ENCODE measurements around the gene MAEA. TPM values are rescaled to one million over a fixed set of nuclear protein-coding genes. Genes with fewer than 3 reads are reported as not detected.

Gene MAEA
- total and polyA plus RNA-seq, 9 of the 15 experiments (the other 6 are each of a cell fraction or from before 2014, with no cell fraction given) = 2.1 to 86.5 (median 45.0) TPM

DNA sequence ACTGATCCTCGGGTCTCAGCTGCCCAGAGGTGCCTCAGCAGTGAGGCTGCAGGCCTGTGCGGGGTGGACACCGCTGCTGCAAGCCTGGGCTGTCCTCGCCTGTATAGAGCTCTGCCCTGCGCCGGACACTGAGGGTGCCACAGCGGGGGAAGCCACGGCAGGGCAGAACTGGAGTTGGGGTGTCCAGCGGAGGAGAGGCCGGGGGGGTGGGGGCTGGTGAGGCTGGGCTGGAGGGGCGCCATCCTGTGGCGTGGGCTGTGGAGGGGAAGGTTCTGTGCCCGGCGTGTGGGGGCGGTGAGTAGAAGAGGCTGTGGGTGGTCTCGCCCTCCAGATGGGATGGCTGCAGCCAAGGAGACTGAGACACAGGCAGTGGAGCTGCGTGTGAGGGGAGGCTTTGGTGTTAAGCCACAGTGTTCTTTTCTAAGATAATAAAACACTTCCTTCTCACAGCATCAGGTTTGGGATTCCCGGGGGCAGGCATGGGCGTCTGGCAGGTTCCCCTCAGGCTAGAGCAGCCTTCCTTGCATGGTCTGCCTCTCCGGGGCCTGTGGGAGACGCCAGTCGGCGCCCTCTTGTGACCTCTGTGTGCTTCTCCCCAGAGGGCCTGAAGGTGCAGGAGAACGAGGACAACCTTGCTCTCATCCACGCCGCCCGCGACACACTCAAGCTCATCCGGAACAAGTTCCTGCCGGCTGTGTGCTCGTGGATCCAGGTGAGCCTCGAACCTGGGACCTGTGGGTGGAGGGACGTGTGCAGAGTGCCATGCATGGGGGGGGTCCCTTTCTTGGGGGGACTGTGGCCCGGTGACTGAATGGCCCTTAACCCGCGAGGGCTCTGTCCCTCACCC, 64.7 kb downstream of the MAEA start (continued):
- TF ChIP-seq, protein P1, sequence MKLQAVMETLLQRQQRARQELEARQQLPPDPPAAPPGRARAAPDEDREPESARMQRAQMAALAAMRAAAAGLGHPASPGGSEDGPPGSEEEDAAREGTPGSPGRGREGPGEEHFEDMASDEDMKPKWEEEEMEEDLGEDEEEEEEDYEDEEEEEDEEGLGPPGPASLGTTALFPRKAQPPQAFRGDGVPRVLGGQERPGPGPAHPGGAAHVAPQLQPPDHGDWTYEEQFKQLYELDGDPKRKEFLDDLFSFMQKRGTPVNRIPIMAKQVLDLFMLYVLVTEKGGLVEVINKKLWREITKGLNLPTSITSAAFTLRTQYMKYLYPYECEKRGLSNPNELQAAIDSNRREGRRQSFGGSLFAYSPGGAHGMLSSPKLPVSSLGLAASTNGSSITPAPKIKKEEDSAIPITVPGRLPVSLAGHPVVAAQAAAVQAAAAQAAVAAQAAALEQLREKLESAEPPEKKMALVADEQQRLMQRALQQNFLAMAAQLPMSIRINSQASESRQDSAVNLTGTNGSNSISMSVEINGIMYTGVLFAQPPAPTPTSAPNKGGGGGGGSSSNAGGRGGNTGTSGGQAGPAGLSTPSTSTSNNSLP (IDR thresholded peaks at IDR 0.05; ENCODE audit: borderline replicate concordance, low read depth, low read length) = no peak
- no peak for TF ChIP-seq ZFPM2 (CRISPR knock-in tag; IDR thresholded peaks at IDR 0.05)
- TF ChIP-seq, protein P2, sequence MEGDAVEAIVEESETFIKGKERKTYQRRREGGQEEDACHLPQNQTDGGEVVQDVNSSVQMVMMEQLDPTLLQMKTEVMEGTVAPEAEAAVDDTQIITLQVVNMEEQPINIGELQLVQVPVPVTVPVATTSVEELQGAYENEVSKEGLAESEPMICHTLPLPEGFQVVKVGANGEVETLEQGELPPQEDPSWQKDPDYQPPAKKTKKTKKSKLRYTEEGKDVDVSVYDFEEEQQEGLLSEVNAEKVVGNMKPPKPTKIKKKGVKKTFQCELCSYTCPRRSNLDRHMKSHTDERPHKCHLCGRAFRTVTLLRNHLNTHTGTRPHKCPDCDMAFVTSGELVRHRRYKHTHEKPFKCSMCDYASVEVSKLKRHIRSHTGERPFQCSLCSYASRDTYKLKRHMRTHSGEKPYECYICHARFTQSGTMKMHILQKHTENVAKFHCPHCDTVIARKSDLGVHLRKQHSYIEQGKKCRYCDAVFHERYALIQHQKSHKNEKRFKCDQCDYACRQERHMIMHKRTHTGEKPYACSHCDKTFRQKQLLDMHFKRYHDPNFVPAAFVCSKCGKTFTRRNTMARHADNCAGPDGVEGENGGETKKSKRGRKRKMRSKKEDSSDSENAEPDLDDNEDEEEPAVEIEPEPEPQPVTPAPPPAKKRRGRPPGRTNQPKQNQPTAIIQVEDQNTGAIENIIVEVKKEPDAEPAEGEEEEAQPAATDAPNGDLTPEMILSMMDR (IDR thresholded peaks at IDR 0.05 in 2 of 3, conservative IDR thresholded peaks at IDR 0.05 in 1 of 3; ENCODE audit: insufficient read depth in 2 of 3, low read depth in 1 of 3, low read length in 3 of 3) = peak in 1 of 3 experiments; percentile 26; a peak in 1 of 6 replicates

DNA sequence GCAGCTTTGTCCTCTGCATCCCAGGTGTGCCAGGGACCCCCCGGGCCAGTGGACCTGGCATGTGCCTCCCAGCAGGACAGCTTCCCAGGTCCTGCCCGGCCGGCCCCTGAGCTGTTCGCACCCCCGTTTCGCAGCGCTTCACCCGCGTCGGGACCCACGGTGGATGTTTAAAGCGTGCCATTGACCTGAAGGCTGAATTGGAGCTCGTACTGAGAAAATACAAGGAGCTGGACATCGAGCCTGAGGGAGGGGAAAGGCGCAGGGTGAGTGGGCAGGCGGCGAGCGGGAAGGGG, 65.2 kb downstream of the MAEA start:
- 93% methylated on average over 9 of the region's 18 CpGs for WGBS (ENCODE audit: insufficient coverage, low coverage, missing lambda C conversion rate)
- TF ChIP-seq ESRRA (IDR thresholded peaks at IDR 0.05; ENCODE audit: borderline replicate concordance, low read depth) (no peak), RBFOX2 (IDR thresholded peaks at IDR 0.05; ENCODE audit: low read depth, low read length) (0 out of 2 replicates have a peak, but pooled peaks have one; percentile 1)

More for the DNA sequence above, 65.2 kb downstream of the MAEA start:
- Histone ChIP-seq H2AFZ (ENCODE audit: low read depth, low read length) (no peak overlapping the region), H3K9ac (ENCODE audit: insufficient read depth in 1 of 2, low read depth in 2 of 2, low read length in 2 of 2) (no peak overlapping the region), H3K36me3 (ENCODE audit: control insufficient read depth, insufficient read depth, low read length) (peaks cover 40% of the 10 kb centered on the region; the same call in 2 of the 3 replicates), H3K9me1 (ENCODE audit: control insufficient read depth, insufficient read depth, low read length) (peaks cover 4% of the 10 kb centered on the region), H4K20me1 (replicated peaks; ENCODE audit: control insufficient read depth, insufficient read depth, low read length) (peaks cover 10% of the 10 kb centered on the region; the same call in 1 of the 2 replicates), H3K4me1 (replicated peaks in 1 of 2; ENCODE audit: control insufficient read depth in 2 of 2, insufficient read depth in 2 of 2, low read length in 2 of 2) (peaks cover 0 to 57% of the 10 kb centered on the region in 2 experiments; a peak in 3 of 5 replicates), H3K27ac (ENCODE audit: extremely low read depth, low read depth, low read length) (no peak overlapping the region), H3K27me3 (ENCODE audit: control insufficient read depth in 2 of 2, insufficient read depth in 2 of 2, low read length in 2 of 2) (no peaks in the 10 kb centered on the region), H3K4me2 (ENCODE audit: insufficient read depth, low read length) (no peak overlapping the region), H3K9me3 (replicated peaks; ENCODE audit: control insufficient read depth, insufficient read depth, low read depth, low read length) (no peaks in the 10 kb centered on the region), H3K79me2 (ENCODE audit: control insufficient read depth, insufficient read depth, low read length) (no peaks in the 10 kb centered on the region), H3K4me3 (no peak overlapping the region)
- CTCF ChIA-PET (ENCODE audit: low intra/inter-chr PET ratio) = interaction anchor here (1.3 kb wide), 1 partner anchor 159 kb away, joined by 3 read pairs; no protein-coding TSS in a partner anchor
- BruUV-seq (replicated peaks) = no TSS peak
- DNase-seq (ENCODE audit: extremely low read depth in 1 of 4, low spot score in 3 of 4) (no peak), FAIRE-seq (no peak), ATAC-seq (no peak)
- in situ Hi-C loops (cut with MboI) = loop anchor here (5.0 kb wide), 2 partner anchors 223 to 272 kb away; no protein-coding TSS in a partner anchor
- intact Hi-C loops (cut with micrococcal nuclease) = loop anchor here (5.0 to 10.0 kb wide), 2 partner anchors 157 to 370 kb away; partner anchors contain the start of genes TACC3 and TMEM129
- POLR2A ChIA-PET = interaction anchor here (0.6 to 1.5 kb wide), 3 partner anchors 9 to 357 kb away, joined by 4 to 5 read pairs (median 4); partner anchors contain the start of gene SLBP
